ENCODE data around the gene ABCC4. TPM values are rescaled to one million over a fixed set of nuclear protein-coding genes. Genes with fewer than 3 reads are reported as not detected.

ABCC4 gene
- 18.3 to 26.6 TPM (median 26.0 TPM) in 5 replicates for total RNA-seq (2022; extraction: Qiagen RNA extraction; ENCODE audit: low read depth)

GRCh38 chr13:95301183-95301967, at the start of gene ABCC4:
Gene ABCC4, minus strand, starts transcription at chr13:95301451. Its CDS starts 137 bp downstream, at chr13:95301314.

All from A549 treated with GW870086 at 1 μM for 4 hours (cell line).